Mesendoderm (in vitro differentiated cells): Measurements from ENCODE around the gene REEP6.

Source experiments
- DNase-seq: peaks from one replicate; pipeline ENCODE4 v3.0.0; 2013
- H2AK5ac ChIP-seq: 2 replicates; pipeline ENCODE4 v1.6.1; 2013; ENCODE audit warnings: low read length, inconsistent platforms
- H2BK120ac ChIP-seq: 2 replicates; pipeline ENCODE4 v1.6.1; 2013; ENCODE audit warnings: low read depth, mild to moderate bottlenecking, low read length, moderate library complexity, mixed read lengths
- H2BK15ac ChIP-seq: replicated peaks from 2 replicates; pipeline ENCODE4 v1.6.1; 2013; ENCODE audit warnings: low read depth, mild to moderate bottlenecking, moderate library complexity
- H2BK5ac ChIP-seq: 2 replicates; pipeline ENCODE4 v1.6.1; 2013; ENCODE audit warnings: low read length, inconsistent platforms
- H3K18ac ChIP-seq: 2 replicates; pipeline ENCODE4 v1.6.1; 2013; ENCODE audit warnings: mild to moderate bottlenecking, low read length, mixed read lengths
- H3K23ac ChIP-seq: one replicate; pipeline ENCODE4 v1.6.1; 2013; ENCODE audit warnings: low read length
- H3K27ac ChIP-seq: 2 replicates; pipeline ENCODE4 v1.5.1; 2013; ENCODE audit warnings: low read depth, mild to moderate bottlenecking, inconsistent platforms, low read length, moderate library complexity
- H3K27me3 ChIP-seq: 2 replicates; pipeline ENCODE4 v1.6.1; 2013; ENCODE audit warnings: low read length, control low read depth, mild to moderate bottlenecking, inconsistent platforms; ENCODE audit not compliant: insufficient read depth, poor library complexity
- H3K36me3 ChIP-seq: 2 replicates; pipeline ENCODE4 v1.6.1; 2013; ENCODE audit warnings: low read length, inconsistent platforms; ENCODE audit not compliant: control insufficient read depth, insufficient read depth
- H3K4ac ChIP-seq: one replicate; pipeline ENCODE4 v1.6.1; 2013; ENCODE audit warnings: low read depth, mild to moderate bottlenecking, low read length, moderate library complexity
- H3K4me1 ChIP-seq: 2 replicates; pipeline ENCODE4 v1.6.1; 2013; ENCODE audit warnings: low read depth, low read length, inconsistent platforms; ENCODE audit not compliant: control insufficient read depth
- H3K4me2 ChIP-seq: 2 replicates; pipeline ENCODE4 v1.6.1; 2013; ENCODE audit warnings: low read length
- H3K4me3 ChIP-seq: 2 replicates; pipeline ENCODE4 v1.5.1; 2013; ENCODE audit warnings: mild to moderate bottlenecking, low read length
- H3K56ac ChIP-seq: one replicate; pipeline ENCODE4 v1.6.1; 2013; ENCODE audit warnings: low read length
- H3K79me1 ChIP-seq: 2 replicates; pipeline ENCODE4 v1.6.1; 2013; ENCODE audit warnings: low read length, inconsistent platforms
- H3K79me2 ChIP-seq: 2 replicates; pipeline ENCODE4 v1.6.1; 2013; ENCODE audit warnings: mild to moderate bottlenecking, low read length; ENCODE audit not compliant: control insufficient read depth, insufficient read depth
- H3K9ac ChIP-seq: 2 replicates; pipeline ENCODE4 v1.6.1; 2013; ENCODE audit warnings: low read length, inconsistent platforms
- H4K5ac ChIP-seq: one replicate; pipeline ENCODE4 v1.6.1; 2013; ENCODE audit warnings: low read length
- H4K8ac ChIP-seq: one replicate; pipeline ENCODE4 v1.6.1; 2013; ENCODE audit warnings: low read depth, mild to moderate bottlenecking, control low read depth, low read length, moderate library complexity
- WGBS: extraction: QIAGEN DNeasy Blood & Tissue Kit; methylation state at CpG from one replicate; pipeline ENCODE4 v1.1.7; 2013; ENCODE audit warnings: low lambda C conversion rate, missing lambda C conversion rate; ENCODE audit not compliant: insufficient coverage; ENCODE audit errors: extremely low coverage; 5-methylcytosine and 5-hydroxymethylcytosine counted together

The REEP6 gene

GRCh38 chr19:1465191-1466016 lies 25.6 kb upstream of the REEP6 start:
- Histone ChIP-seq H3K23ac (no peak overlapping the region), H3K56ac (peak overlapping the region; percentile 56), H3K27ac (no peak overlapping the region), H3K36me3 (no peaks in the 10 kb centered on the region), H3K9ac (no peak overlapping the region), H3K27me3 (peaks cover 42% of the 10 kb centered on the region), H3K4ac (no peak overlapping the region), H3K4me1 (peaks cover 3% of the 10 kb centered on the region), H4K8ac (no peak overlapping the region), H3K79me1 (no peaks in the 10 kb centered on the region), H3K4me3 (no peak overlapping the region), H2BK5ac (no peak overlapping the region), H3K79me2 (no peaks in the 10 kb centered on the region), H2BK15ac (no peak overlapping the region), H3K4me2 (no peak overlapping the region), H2BK120ac (no peak overlapping the region), H4K5ac (no peak overlapping the region), H3K18ac (no peak overlapping the region), H2AK5ac (no peak overlapping the region)
- DNase-seq = peak; percentile 75
- WGBS = no CpG with 5 or more reads among the region's 83 CpGs

GRCh38 chr19:1466018-1466460 lies 24.9 kb upstream of the REEP6 start:
- Histone ChIP-seq H3K9ac (no peak overlapping the region), H3K27ac (no peak overlapping the region), H2BK5ac (no peak overlapping the region), H2AK5ac (no peak overlapping the region), H3K4ac (no peak overlapping the region), H3K23ac (no peak overlapping the region), H3K4me2 (no peak overlapping the region), H3K56ac (peak overlapping the region; percentile 7), H3K18ac (no peak overlapping the region), H3K79me1 (no peaks in the 10 kb centered on the region), H3K4me3 (no peak overlapping the region), H2BK120ac (no peak overlapping the region), H2BK15ac (no peak overlapping the region), H3K4me1 (peaks cover 3% of the 10 kb centered on the region), H4K5ac (no peak overlapping the region), H3K79me2 (no peaks in the 10 kb centered on the region), H3K27me3 (peaks cover 42% of the 10 kb centered on the region), H4K8ac (no peak overlapping the region), H3K36me3 (no peaks in the 10 kb centered on the region)
- DNase-seq = no peak
- WGBS = no CpG with 5 or more reads among the region's 41 CpGs

- no CpG with 5 or more reads among the region's 70 CpGs for WGBS
- Histone ChIP-seq H2BK15ac (no peak overlapping the region), H3K4ac (no peak overlapping the region), H2BK5ac (no peak overlapping the region), H3K27ac (no peak overlapping the region), H3K27me3 (peaks cover 42% of the 10 kb centered on the region), H3K4me2 (no peak overlapping the region), H3K56ac (no peak overlapping the region), H3K4me3 (no peak overlapping the region), H3K9ac (no peak overlapping the region), H2BK120ac (no peak overlapping the region), H4K5ac (no peak overlapping the region), H3K18ac (no peak overlapping the region), H3K23ac (peak overlapping the region; percentile 24), H3K36me3 (no peaks in the 10 kb centered on the region), H4K8ac (no peak overlapping the region), H2AK5ac (no peak overlapping the region), H3K79me2 (no peaks in the 10 kb centered on the region), H3K4me1 (peaks cover 3% of the 10 kb centered on the region), H3K79me1 (no peaks in the 10 kb centered on the region)
- no peak for DNase-seq
These were observed 24.3 kb upstream of the REEP6 start for GRCh38 chr19:1466461-1467214.

- Histone ChIP-seq H3K23ac (no peak overlapping the region), H3K56ac (no peak overlapping the region), H3K4me2 (no peak overlapping the region), H3K79me1 (no peaks in the 10 kb centered on the region), H3K4ac (no peak overlapping the region), H3K27ac (no peak overlapping the region), H2AK5ac (no peak overlapping the region), H3K27me3 (peaks cover 42% of the 10 kb centered on the region), H3K36me3 (no peaks in the 10 kb centered on the region), H4K8ac (no peak overlapping the region), H2BK5ac (no peak overlapping the region), H2BK15ac (no peak overlapping the region), H3K4me3 (no peak overlapping the region), H3K9ac (no peak overlapping the region), H3K4me1 (peaks cover 3% of the 10 kb centered on the region), H3K79me2 (no peaks in the 10 kb centered on the region), H2BK120ac (no peak overlapping the region), H4K5ac (no peak overlapping the region), H3K18ac (no peak overlapping the region)
- no peak for DNase-seq
- no CpG with 5 or more reads among the region's 36 CpGs for WGBS
These were observed 23.8 kb upstream of the REEP6 start for GRCh38 chr19:1467215-1467489.

- no peak overlapping the region for H3K4ac ChIP-seq
- H4K8ac ChIP-seq = no peak overlapping the region
- H2BK15ac ChIP-seq = no peak overlapping the region
- H2AK5ac ChIP-seq = no peak overlapping the region
- H3K79me2 ChIP-seq = no peaks in the 10 kb centered on the region
- no peak overlapping the region for H2BK120ac ChIP-seq
- H3K4me1 ChIP-seq = peaks cover 3% of the 10 kb centered on the region
- H3K27me3 ChIP-seq = peaks cover 42% of the 10 kb centered on the region
- peak overlapping the region; percentile 80 for H3K23ac ChIP-seq
- H3K27ac ChIP-seq = no peak overlapping the region
- H3K4me2 ChIP-seq = no peak overlapping the region
- DNase-seq = no peak
- H3K79me1 ChIP-seq = no peaks in the 10 kb centered on the region
- no peaks in the 10 kb centered on the region for H3K36me3 ChIP-seq
- H3K56ac ChIP-seq = no peak overlapping the region
- H3K18ac ChIP-seq = no peak overlapping the region
- no CpG with 5 or more reads among the region's 92 CpGs for WGBS
- no peak overlapping the region for H4K5ac ChIP-seq
- H3K4me3 ChIP-seq = no peak overlapping the region
- no peak overlapping the region for H2BK5ac ChIP-seq
- H3K9ac ChIP-seq = no peak overlapping the region
These were observed 23.3 kb upstream of the REEP6 start for GRCh38 chr19:1467490-1468273.
